Activated CD4-positive, alpha-beta T cell treated with anti-CD3 and anti-CD28 coated beads, Interleukin-2, Interleukin-6, amounts not matched to agents 100 ng/mL and 50 ng/mL, durations not matched to agents 16 hours and 8 hours (primary cell): ENCODE results near the gene DDX31.
A peak's percentile ranks its signal among the peaks of the same experiment; 100 is the strongest.
"Not testable (repeated sequence)": the region's sequence is repeated elsewhere in the genome, so short reads cannot be mapped to it uniquely, and the experiment has no call there.

Source experiments
- DNase-seq: peaks from one replicate; pipeline ENCODE4 v3.0.0-alpha.2; 2020

The DDX31 gene

GRCh38 chr9:132669698-132670456, at the start of gene DDX31:
Gene DDX31 (minus strand): TSS chr9:132669983. CDS start chr9:132669934, 49 bp downstream.
- DNase-seq, result peak; percentile 89

GRCh38 chr9:132718381-132718928, 48.7 kb upstream of the DDX31 start:
- not testable (repeated sequence) for DNase-seq

GRCh38 chr9:132717326-132717945, 47.7 kb upstream of the DDX31 start:
- no peak for DNase-seq

GRCh38 chr9:132716007-132716406, 46.2 kb upstream of the DDX31 start:
- no peak for DNase-seq

- peak; percentile 11 for DNase-seq
Observed at GRCh38 chr9:132712753-132713152, 43.0 kb upstream of the DDX31 start.

GRCh38 chr9:132711846-132712245, 42.1 kb upstream of the DDX31 start:
- no peak for DNase-seq

GRCh38 chr9:132711152-132711551, 41.4 kb upstream of the DDX31 start:
- DNase-seq, result not testable (repeated sequence)

- DNase-seq, result no peak
Observed at GRCh38 chr9:132710333-132710732, 40.5 kb upstream of the DDX31 start.

GRCh38 chr9:132708769-132709430, 39.1 kb upstream of the DDX31 start:
- no peak for DNase-seq

- DNase-seq, result no peak
Observed at GRCh38 chr9:132708239-132708638, 38.5 kb upstream of the DDX31 start.

GRCh38 chr9:132703336-132703735, 33.6 kb upstream of the DDX31 start:
- no peak for DNase-seq

- DNase-seq, result no peak
Observed at GRCh38 chr9:132702254-132702653, 32.5 kb upstream of the DDX31 start.

GRCh38 chr9:132699956-132700355, 30.2 kb upstream of the DDX31 start:
- DNase-seq, result no peak

- DNase-seq, result no peak
Observed at GRCh38 chr9:132698989-132699388, 29.2 kb upstream of the DDX31 start.

GRCh38 chr9:132697230-132697629, 27.4 kb upstream of the DDX31 start:
- no peak for DNase-seq

- DNase-seq, result peak; percentile 37
Observed at GRCh38 chr9:132694144-132694543, 24.4 kb upstream of the DDX31 start.

GRCh38 chr9:132690696-132691095, 20.9 kb upstream of the DDX31 start:
- DNase-seq, result no peak

GRCh38 chr9:132683873-132684272, 14.1 kb upstream of the DDX31 start:
- no peak for DNase-seq

GRCh38 chr9:132681561-132681960, 11.8 kb upstream of the DDX31 start:
- DNase-seq, result no peak

- peak; percentile 58 for DNase-seq
Observed at GRCh38 chr9:132679946-132680625, 10.3 kb upstream of the DDX31 start.

- no peak for DNase-seq
Observed at GRCh38 chr9:132677976-132678375, 8.2 kb upstream of the DDX31 start.

- no peak for DNase-seq
Observed at GRCh38 chr9:132674485-132674884, 4.7 kb upstream of the DDX31 start.

- DNase-seq, result peak; percentile 13
Observed at GRCh38 chr9:132673355-132673754, 3.6 kb upstream of the DDX31 start.
